Endodermal cell (in vitro differentiated cells): Measurements from ENCODE around the gene ENSA. TPM values are rescaled to one million over a fixed set of nuclear protein-coding genes. Genes with fewer than 3 reads are reported as not detected.

Experiments used
- DNase-seq: peaks from one replicate; pipeline ENCODE4 v3.0.0-alpha.2; 2017
- H3K27ac ChIP-seq: 2 replicates; pipeline ENCODE4 v1.5.1; 2013; ENCODE audit warnings: mild to moderate bottlenecking, low read depth, low read length, moderate library complexity
- H3K27me3 ChIP-seq: 2 replicates; pipeline ENCODE4 v1.6.1; 2013; ENCODE audit warnings: mild to moderate bottlenecking, low read length, moderate library complexity; ENCODE audit not compliant: insufficient read depth, control insufficient read depth, poor library complexity, severe bottlenecking
- H3K36me3 ChIP-seq: 2 replicates; pipeline ENCODE4 v1.7.0; 2013; ENCODE audit warnings: mild to moderate bottlenecking, low read length, moderate library complexity; ENCODE audit not compliant: control insufficient read depth, insufficient read depth
- H3K4me1 ChIP-seq: one replicate; pipeline ENCODE4 v1.7.0; 2013; ENCODE audit warnings: low read length; ENCODE audit not compliant: control insufficient read depth, insufficient read depth
- H3K4me3 ChIP-seq: 2 replicates; pipeline ENCODE4 v1.5.1; 2013; ENCODE audit warnings: mild to moderate bottlenecking, low read length, moderate library complexity
- H3K9ac ChIP-seq: 2 replicates; pipeline ENCODE4 v1.6.1; 2013; ENCODE audit warnings: mild to moderate bottlenecking, low read length, moderate library complexity; ENCODE audit not compliant: poor library complexity, severe bottlenecking; ENCODE audit errors: extremely low read depth
- H3K9me3 ChIP-seq: 2 replicates; pipeline ENCODE4 v1.6.1; 2013; ENCODE audit warnings: mild to moderate bottlenecking, low read length, moderate library complexity; ENCODE audit not compliant: control insufficient read depth
- H3K27ac Mint-ChIP-seq: 2 replicates; pipeline ENCODE4 v1.8.0; 2020; ENCODE audit warnings: mixed read lengths
- H3K27me3 Mint-ChIP-seq: 2 replicates; pipeline ENCODE4 v1.8.0; 2021; ENCODE audit warnings: mild to moderate bottlenecking, mixed read lengths; ENCODE audit not compliant: insufficient read depth
- H3K36me3 Mint-ChIP-seq: 2 replicates; pipeline ENCODE4 v1.8.0; 2020; ENCODE audit warnings: low read depth, mixed read lengths
- H3K4me1 Mint-ChIP-seq: 2 replicates; pipeline ENCODE4 v1.8.0; 2020; ENCODE audit warnings: mixed read lengths
- H3K4me3 Mint-ChIP-seq: 2 replicates; pipeline ENCODE4 v1.8.0; 2020; ENCODE audit warnings: mild to moderate bottlenecking, moderate library complexity, mixed read lengths
- H3K9me3 Mint-ChIP-seq: 2 replicates; pipeline ENCODE4 v1.8.0; 2020; ENCODE audit warnings: mild to moderate bottlenecking, mixed read lengths
- CTCF ChIP-seq: fragments of 200-600 bp; sonication (generic); conservative IDR thresholded peaks from 2 replicates; pipeline ENCODE4 v1.5.0; 2021; ENCODE audit warnings: antibody characterized with exemption, mild to moderate bottlenecking
- WGBS, 2 experiments: methylation state at CpG; one replicate each; pipeline versions ENCODE4 v1.1.5 to v1.1.7; 2013; ENCODE audit warnings: missing lambda C conversion rate in 2 of 2, mixed read lengths in 1 of 2; ENCODE audit not compliant: insufficient coverage in 1 of 2, insufficient read length in 1 of 2; 5-methylcytosine and 5-hydroxymethylcytosine counted together
- total RNA-seq, 2 donors: library from RNA; stranded (reverse); fragmentation: NEBNext Ultra II Directional in 1 of 2; extraction: Animal tissue kit (Norgen Biotek cat#: 25700) in 1 of 2; gene quantifications; 2 replicates in 1 of 2; 3 replicates in 1 of 2; pipeline ENCODE4 v1.2.1, GENCODE V29; 2021

The ENSA gene
- total RNA-seq, 2 donors from 2014 or later = 266 to 364 TPM

DNA sequence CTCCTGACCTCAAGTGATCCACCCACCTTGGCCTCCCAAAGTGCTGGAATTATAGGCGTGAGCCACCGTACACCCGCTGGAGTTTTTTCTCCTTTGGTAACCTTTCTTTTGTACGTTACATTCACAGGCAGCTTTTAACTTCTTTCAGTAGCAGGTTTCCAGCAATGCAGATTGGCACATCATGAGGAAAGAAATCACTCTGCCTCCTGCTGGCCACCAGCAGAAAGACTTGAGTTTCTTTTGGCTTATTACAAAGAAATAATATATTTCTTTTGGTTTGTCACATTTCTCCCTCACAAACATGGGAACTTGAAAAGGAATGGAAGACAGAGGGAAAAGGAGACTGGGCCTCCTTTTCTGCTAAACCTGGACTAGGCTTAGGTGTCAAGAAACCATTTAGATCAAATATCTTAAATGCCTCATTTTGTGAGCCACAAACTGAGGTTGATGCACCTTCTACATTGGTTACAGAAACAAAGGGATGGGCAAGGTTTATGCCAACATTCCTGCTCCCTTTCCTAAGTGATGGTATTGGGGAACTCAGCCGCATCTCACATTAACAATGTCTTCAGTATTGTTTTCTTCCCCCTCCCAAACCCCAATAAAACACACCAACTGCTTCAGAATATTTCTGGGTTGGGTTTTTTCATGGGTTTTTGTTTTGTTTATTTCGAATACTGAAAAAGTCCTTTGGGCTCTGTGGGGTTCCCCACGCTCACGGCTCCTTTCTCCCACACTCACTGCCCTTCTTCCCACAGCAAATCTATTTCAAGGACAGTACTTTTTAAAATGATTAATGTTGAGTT, 7.7 kb downstream of the ENSA start:
- Histone ChIP-seq H3K9ac (no peak overlapping the region), H3K4me1 (peaks cover 10% of the 10 kb centered on the region), H3K27ac (no peak overlapping the region), H3K9me3 (no peaks in the 10 kb centered on the region), H3K36me3 (peaks cover 98% of the 10 kb centered on the region), H3K4me3 (no peak overlapping the region), H3K27me3 (no peaks in the 10 kb centered on the region)
- Mint-ChIP-seq H3K27ac (peak overlapping the region; percentile 29), H3K36me3 (peaks cover 79% of the 10 kb centered on the region), H3K27me3 (no peaks in the 10 kb centered on the region), H3K4me1 (peaks cover 29% of the 10 kb centered on the region), H3K9me3 (no peaks in the 10 kb centered on the region), H3K4me3 (no peak overlapping the region)
- peak; percentile 83 for TF ChIP-seq CTCF
- DNase-seq = peak; percentile 70
- WGBS, 2 experiments = 86 to 95% methylated on average over 4 to 5 of the region's 8 CpGs

GRCh38 chr1:150620919-150621318, 8.5 kb downstream of the ENSA start:
- H3K27ac ChIP-seq = no peak overlapping the region

More at GRCh38 chr1:150620919-150621318, 8.5 kb downstream of the ENSA start:
- peaks cover 27% of the 10 kb centered on the region for H3K4me1 Mint-ChIP-seq
- H3K9me3 Mint-ChIP-seq = no peaks in the 10 kb centered on the region
- peaks cover 81% of the 10 kb centered on the region for H3K36me3 Mint-ChIP-seq
- TF ChIP-seq CTCF = no peak
- no peak overlapping the region for H3K4me3 Mint-ChIP-seq
- Histone ChIP-seq H3K27me3 (no peaks in the 10 kb centered on the region), H3K4me3 (no peak overlapping the region), H3K9me3 (no peaks in the 10 kb centered on the region), H3K36me3 (peaks cover 98% of the 10 kb centered on the region), H3K4me1 (peaks cover 4% of the 10 kb centered on the region), H3K9ac (no peak overlapping the region)
- no peaks in the 10 kb centered on the region for H3K27me3 Mint-ChIP-seq
- 97 to 100% methylated on average over 2 of the region's 2 CpGs for WGBS, 2 experiments
- no peak overlapping the region for H3K27ac Mint-ChIP-seq
- no peak for DNase-seq
